GM18870 (cell line): ENCODE measurements around the gene MT2A.
A peak's percentile ranks its signal among the peaks of the same experiment; 100 is the strongest.
"Not testable (repeated sequence)": the region's sequence is repeated elsewhere in the genome, so short reads cannot be mapped to it uniquely, and the experiment has no call there.

Experiments used
- ATAC-seq: cut with Tn5 transposase; IDR thresholded peaks from one replicate; pipeline ENCODE4 v1.9.1; 2021; ENCODE audit warnings: moderate library complexity; ENCODE audit not compliant: unreplicated experiment

MT2A gene

GRCh38 chr16:56618138-56618537 is 9.8 kb downstream of the MT2A start:
- no peak for ATAC-seq

GRCh38 chr16:56620339-56620897 is 12.0 kb downstream of the MT2A start:
- ATAC-seq: no peak

GRCh38 chr16:56621665-56622445 is 13.5 kb downstream of the MT2A start:
- ATAC-seq: not testable (repeated sequence)

GRCh38 chr16:56623184-56623583 is 14.8 kb downstream of the MT2A start:
- not testable (repeated sequence) for ATAC-seq

GRCh38 chr16:56623637-56624036 is 15.3 kb downstream of the MT2A start:
- ATAC-seq: no peak

- ATAC-seq: no peak
Measured at GRCh38 chr16:56625140-56625942, 17.0 kb downstream of the MT2A start, which contains the start of gene MT1E. Gene MT1E (plus strand): TSS chr16:56625781. CDS start chr16:56625852, 71 bp downstream.

GRCh38 chr16:56625943-56626654 is 17.7 kb downstream of the MT2A start:
- ATAC-seq: no peak

- ATAC-seq: no peak
Measured at GRCh38 chr16:56626685-56627084, 18.3 kb downstream of the MT2A start.

GRCh38 chr16:56628486-56629350 is 20.3 kb downstream of the MT2A start:
- no peak for ATAC-seq

GRCh38 chr16:56629531-56629930 is 21.1 kb downstream of the MT2A start:
- ATAC-seq: no peak

- peak; percentile 82 for ATAC-seq
Measured at GRCh38 chr16:56630134-56630533, 21.8 kb downstream of the MT2A start.

GRCh38 chr16:56631197-56631596 is 22.8 kb downstream of the MT2A start:
- no peak for ATAC-seq

GRCh38 chr16:56631832-56632155 is 23.4 kb downstream of the MT2A start:
- no peak for ATAC-seq

- no peak for ATAC-seq
Measured at GRCh38 chr16:56632156-56632847, 23.9 kb downstream of the MT2A start, which contains the start of gene MT1M. Gene MT1M (plus strand): TSS chr16:56632659. CDS start chr16:56632732, 73 bp downstream.

GRCh38 chr16:56632848-56633365 is 24.5 kb downstream of the MT2A start:
- ATAC-seq: no peak

- ATAC-seq: no peak
Measured at GRCh38 chr16:56633535-56633934, 25.2 kb downstream of the MT2A start.

- ATAC-seq: no peak
Measured at GRCh38 chr16:56634715-56635440, 26.5 kb downstream of the MT2A start.

GRCh38 chr16:56635441-56635967 is 27.1 kb downstream of the MT2A start:
- ATAC-seq: no peak
